GM19468 (cell line): ENCODE results near the gene DPYSL4.
"Not testable (repeated sequence)": the region's sequence is repeated elsewhere in the genome, so short reads cannot be mapped to it uniquely, and the experiment has no call there.

ENCODE experiments used
- ATAC-seq: cut with Tn5 transposase; IDR thresholded peaks from one replicate; pipeline ENCODE4 v1.9.1; 2021; ENCODE audit warnings: mild to moderate bottlenecking, moderate library complexity, moderate number of reproducible peaks; ENCODE audit not compliant: unreplicated experiment; ENCODE audit errors: extremely low read depth

The DPYSL4 gene

GRCh38 chr10:132149271-132149670 lies 37.5 kb upstream of the DPYSL4 start:
- no peak for ATAC-seq

DNA sequence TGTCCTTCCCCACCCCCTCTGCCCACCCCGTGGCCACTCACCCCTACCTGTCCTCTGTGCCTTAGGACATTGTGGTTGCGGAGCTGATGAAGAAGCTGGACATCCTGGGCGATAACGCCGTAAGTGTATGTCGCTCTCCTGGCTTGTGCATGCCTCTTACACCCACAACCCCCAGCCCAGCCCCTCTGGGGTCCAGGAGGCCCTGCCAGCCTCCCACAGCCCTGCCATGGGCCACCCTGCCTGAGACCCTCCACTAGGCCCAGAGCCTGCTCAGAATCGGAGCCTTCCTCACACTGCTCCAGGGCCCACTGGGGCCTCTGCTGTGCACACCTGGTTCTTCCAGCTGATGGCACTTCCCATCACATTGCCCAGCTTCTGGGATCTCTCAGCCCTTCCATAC lies 36.8 kb upstream of the DPYSL4 start:
- no peak for ATAC-seq

GRCh38 chr10:132150777-132151176 lies 36.0 kb upstream of the DPYSL4 start:
- no peak for ATAC-seq

GRCh38 chr10:132151286-132151950 lies 35.3 kb upstream of the DPYSL4 start:
- no peak for ATAC-seq

DNA sequence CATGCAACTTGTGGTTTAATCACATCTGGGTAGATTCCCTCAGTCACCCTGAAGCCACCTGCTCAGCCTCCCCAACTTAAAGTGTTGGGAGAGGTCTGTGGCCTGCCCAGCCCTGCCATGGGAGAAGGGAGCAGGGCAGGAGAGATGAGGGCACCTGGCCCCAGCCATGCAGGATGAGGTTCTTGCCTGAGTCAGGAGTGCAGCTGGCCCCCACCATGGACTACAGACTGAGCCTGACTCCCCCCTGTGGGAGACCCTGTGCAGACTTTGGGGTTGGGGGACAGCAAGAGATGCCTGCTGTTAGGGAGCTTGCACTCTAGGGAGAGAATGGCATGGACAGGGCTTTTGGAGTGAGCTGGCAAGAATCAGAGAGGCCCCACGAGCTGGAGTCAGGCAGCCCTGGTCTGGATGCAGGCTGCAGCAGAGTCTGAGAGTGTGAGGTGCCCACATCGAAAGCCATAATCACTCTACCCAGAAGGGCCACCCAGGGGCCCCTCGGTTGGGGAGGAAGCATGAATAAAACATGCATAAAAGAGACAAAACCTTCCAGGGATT lies 34.7 kb upstream of the DPYSL4 start:
- no peak for ATAC-seq

DNA sequence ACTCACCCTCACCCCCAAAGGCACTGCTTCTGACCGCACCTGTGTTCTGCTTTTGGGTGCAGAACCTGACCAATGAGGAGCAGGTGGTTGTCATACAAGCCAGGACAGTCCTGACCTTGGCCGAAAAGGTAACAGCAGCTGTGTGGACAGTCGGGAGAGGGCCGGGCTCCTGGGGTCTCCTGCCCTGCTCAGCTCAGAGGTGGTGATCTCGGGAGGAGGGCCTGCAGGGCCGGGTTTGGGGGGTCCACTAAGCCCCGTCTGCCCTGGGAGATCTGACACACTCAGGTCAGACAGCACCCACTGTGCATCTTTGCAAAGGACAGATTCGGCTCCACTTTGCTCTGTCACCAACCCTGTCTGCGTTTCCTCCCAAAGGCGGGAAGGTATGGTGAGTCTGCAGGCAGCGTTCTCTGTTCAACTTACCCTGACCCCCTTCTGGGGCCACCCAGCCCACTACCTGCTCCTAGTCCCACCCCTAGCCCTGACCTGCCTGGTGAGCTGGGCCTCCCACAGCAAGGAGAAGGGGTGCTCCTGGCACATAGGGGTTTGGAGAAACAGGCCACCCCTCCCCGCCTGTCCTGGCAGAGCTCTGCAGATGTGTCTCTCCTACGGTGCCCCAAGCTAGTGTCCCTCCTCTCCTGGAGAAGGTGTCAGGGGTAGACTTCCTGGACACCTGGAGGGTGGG lies 33.7 kb upstream of the DPYSL4 start:
- no peak for ATAC-seq

DNA sequence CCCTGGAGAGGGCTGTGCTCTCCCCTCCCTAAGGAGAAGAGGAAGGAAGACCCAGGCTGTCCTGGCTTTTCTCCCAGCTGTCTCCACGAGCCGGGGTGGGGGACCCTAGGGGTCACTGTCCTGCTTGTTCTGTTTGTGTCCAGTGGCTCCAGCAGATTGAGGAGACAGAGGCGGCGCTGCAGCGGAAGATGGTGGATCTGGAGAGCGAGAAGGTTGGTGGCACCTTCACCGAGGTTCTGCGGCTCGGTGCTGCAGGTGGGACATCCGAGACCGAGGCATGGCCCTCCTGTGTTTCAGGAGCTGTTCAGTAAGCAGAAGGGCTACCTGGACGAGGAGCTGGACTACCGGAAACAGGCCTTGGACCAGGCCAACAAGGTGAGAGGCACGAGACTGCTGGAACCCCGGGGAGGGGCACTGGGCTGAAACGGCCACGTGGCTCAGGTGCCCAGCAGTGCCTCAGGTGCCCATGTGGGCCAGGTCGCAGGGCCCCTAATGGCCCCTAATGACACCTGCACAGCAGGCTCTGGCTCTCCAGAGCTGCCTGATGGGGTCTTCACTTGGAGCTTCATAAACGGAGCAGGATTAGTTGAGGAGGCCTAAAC lies 33.0 kb upstream of the DPYSL4 start:
- no peak for ATAC-seq

GRCh38 chr10:132154440-132154839 lies 32.3 kb upstream of the DPYSL4 start:
- ATAC-seq: no peak

- ATAC-seq: no peak
These were observed 31.8 kb upstream of the DPYSL4 start for GRCh38 chr10:132154931-132155330.

DNA sequence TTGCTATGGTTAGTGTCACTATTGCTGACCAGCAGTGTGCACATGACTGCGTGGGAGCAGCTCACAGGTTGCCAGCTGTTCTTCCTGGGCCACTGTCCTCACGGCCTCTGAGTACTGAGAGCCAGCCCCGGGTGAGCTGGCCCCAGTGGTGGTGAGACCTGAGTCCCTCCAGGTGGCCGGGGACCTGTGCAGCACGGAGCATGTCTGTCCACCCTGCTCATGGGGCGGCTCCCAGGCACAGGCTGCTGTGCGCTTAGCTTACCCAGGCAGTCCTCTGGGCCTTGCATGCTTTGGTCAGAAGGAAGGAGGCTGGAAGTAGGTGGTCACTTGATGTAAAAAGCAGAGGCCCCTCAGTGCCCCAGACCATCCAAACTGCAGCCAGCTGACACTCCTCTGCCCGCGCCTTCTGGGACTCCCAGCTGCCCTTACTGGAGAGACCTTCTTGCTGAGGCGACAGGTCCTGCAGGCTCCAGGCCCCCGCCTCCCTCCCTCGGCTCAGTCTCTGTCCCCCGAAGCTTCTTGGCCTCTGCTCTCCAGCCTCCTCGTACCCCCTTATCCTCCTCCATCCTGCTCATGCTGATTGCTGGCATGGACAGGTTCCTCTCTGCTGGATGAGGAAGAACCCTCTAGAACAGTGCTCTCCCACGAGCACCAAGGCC lies 30.9 kb upstream of the DPYSL4 start:
- ATAC-seq: no peak

DNA sequence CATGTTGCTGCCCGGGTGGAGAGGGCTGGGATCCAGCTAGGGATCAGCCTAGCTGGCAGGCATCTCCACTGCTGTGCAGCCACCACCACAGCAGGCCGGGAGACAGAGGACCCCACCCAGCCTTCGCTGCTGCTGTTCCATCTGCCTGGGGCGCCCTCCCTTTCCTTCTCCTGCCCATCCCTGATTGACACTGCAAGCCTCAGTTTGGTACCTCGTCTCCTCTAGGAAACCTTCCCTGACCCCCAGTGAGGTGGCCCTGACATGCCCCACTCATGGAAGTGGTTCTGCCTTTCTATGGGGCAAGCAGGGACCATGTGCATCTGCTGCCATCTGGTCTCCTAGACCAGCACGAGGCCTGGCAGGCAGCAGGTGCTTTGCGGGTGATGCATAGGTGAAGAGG lies 30.4 kb upstream of the DPYSL4 start:
- ATAC-seq: no peak

DNA sequence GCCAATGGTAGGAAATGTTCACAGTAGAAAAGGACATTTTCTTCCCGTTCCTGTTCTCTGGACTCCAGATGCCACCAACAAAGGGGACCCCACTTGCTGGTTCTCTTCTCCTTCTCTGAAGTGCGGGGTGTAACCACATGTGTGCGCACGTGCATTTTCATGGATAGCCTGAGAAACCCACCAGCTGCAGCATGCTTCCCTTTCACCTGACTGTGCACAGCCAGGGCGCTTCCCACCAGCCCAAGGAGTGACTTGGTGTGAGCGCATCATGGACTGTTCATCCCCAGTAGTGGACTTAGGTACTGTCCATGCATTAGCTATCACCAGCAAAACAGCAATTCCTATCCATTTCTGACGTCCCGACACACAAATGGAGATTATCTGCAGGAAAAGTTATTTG lies 29.6 kb upstream of the DPYSL4 start:
- no peak for ATAC-seq

GRCh38 chr10:132158122-132158741 lies 28.5 kb upstream of the DPYSL4 start:
- ATAC-seq: no peak

GRCh38 chr10:132158823-132159222 lies 27.9 kb upstream of the DPYSL4 start:
- no peak for ATAC-seq

DNA sequence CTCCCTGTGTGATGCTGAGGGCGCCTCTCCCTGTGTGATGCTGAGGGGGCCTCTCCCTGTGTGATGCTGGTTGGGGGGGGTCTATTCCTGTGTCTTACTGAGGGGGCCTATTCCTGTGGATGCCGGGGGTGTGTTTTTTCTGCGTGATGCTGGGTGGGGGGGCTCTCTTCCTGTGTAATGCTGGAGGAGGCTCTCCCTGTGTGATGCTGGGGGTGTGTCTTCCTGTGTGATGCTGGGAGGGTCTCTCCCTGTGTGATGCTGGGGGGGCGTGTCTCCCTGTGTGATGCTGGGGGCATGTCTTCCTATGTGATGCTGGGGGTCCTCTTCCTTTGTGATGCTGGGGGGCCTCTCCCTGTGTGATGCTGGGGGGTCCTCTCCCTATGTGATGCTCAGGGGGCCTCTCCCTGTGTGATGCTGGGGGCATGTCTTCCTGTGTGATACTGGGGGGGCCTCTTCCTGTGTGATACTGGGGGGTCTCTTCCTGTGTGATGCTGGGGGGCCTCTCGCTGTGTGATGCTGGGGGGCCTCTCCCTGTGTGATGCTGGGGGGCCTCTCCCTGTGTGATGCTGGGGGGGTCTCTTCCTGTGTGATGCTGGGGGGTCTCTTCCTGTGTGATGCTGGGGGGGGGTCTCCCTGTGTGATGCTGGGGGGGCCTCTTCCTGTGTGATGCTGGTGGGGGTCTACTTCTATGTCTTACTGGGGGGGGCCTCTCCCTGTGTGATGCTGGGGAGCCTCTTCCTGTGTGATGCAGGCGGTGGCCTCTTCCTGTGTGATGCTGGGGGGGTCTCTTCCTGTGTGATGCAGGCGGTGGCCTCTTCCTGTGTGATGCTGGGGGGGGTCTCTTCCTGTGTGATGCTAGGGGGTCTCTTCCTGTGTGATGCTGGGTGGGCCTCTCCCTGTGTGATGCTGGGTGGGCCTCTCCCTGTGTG lies 27.2 kb upstream of the DPYSL4 start:
- ATAC-seq: not testable (repeated sequence)

GRCh38 chr10:132160231-132160630 lies 26.5 kb upstream of the DPYSL4 start:
- ATAC-seq: not testable (repeated sequence)

DNA sequence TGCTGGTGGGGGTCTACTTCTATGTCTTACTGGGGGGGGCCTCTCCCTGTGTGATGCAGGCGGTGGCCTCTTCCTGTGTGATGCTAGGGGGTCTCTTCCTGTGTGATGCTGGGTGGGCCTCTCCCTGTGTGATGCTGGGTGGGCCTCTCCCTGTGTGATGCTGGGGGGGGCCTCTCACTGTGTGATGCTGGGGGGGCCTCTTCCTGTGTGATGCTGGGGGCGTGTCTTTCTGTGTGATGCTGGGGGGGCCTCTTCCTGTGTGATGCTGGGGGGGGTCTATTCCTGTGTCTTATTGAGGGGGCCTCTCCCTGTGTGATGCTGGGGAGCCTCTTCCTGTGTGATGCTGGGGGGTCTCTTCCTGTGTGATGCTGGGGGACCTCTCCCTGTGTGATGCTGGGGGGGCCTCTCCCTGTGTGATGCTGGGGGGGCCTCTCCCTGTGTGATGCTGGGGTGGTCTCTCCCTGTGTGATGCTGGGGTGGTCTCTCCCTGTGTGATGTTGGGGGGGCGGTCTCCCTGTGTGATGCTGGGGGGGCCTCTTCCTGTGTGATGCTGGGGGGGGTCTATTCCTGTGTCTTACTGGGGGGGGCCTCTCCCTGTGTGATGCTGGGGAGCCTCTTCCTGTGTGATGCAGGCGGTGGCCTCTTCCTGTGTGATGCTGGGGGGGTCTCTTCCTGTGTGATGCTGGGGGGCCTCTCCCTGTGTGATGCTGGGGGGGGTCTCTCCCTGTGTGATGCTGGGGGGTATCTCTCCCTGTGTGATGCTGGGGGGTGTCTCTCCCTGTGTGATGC lies 25.7 kb upstream of the DPYSL4 start:
- ATAC-seq: not testable (repeated sequence)

GRCh38 chr10:132162021-132162531 lies 24.7 kb upstream of the DPYSL4 start:
- no peak for ATAC-seq
